HK-2 (cell line): Measurements from ENCODE around the gene STXBP5L.
"Not testable (repeated sequence)": the region's sequence is repeated elsewhere in the genome, so short reads cannot be mapped to it uniquely, and the experiment has no call there.

Source experiments
- DNase-seq: peaks from one replicate; pipeline ENCODE4 v3.0.0-alpha.2; 2018; ENCODE audit not compliant: unreplicated experiment

The STXBP5L gene

DNA sequence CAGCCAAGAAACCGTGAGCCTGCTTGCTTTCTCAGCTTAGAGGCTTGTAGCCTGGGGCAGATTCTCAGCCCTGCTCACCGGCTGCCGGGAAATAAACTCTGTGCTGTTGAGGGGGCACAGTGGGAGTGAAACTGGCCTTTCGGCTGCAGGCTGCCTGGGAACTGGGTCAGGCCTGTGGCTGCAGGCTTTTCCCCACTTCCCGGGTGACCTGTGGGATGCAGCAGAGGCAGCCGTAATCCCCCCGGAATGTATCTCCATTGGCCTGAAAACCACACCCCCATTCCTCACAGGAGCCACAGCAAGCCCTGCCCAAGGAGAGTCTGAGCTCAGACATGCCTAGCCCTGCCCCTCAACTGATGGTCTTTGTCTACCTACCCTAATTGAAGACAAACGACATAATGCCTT lies 110.9 kb downstream of the STXBP5L start:
- no peak for DNase-seq

DNA sequence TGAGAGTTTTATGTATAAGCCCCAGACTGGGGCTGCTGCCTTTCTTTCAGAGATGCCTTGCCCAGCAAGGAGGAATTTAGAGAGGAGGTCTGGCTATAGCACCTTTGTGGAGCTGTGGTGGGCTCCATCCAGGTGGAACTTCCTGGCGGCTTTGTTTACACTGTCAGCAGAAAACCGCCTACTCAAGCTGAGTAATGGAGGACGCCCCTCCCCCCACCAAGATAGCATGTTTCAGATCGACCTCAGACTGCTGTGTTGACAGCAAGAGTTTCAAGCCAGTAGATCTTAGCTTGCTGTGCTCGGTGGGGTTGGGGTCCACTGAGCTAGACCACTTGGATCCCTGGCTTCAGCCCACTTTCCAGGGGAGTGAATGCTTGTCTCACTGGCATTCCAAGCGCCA lies 155.6 kb downstream of the STXBP5L start:
- DNase-seq: no peak

DNA sequence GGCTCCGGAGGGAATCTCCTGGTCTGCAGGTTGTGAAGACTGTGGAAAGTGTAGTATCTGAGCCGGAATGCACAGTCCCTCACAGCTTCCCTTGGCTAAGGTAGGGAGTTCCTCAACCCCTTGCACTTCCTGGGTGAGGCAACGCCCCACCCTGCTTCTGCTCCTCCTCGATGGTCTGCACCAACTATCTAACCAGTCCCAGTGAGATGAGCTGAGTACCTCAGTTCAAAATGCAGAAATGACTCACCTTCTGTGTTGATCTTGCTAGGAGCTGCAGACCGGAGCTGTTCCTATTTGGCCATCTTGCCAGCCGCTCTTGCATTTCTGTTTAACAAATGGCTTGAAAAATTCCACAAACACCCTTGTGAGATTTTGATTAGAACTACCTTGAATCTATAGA lies 156.1 kb downstream of the STXBP5L start:
- no peak for DNase-seq

DNA sequence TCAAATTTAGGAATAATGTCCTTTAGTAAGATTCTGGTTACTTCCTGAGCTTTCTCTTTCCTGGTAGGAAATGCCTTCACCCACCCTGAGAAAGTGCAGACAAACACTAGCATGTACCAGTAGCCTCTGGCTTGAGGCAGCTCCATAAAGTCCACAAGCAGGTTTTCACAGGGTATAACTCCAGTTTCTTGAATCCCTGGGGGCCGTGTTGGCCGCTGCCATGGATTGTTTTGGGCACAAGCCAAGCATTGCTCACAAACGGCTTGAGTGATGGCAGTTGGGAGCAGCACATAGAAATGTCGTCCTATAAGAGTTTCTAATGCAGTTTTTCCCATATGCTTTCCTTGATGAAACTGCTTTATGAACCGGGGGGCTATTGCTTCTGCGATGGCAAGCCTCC lies 164.1 kb downstream of the STXBP5L start:
- DNase-seq: no peak

DNA sequence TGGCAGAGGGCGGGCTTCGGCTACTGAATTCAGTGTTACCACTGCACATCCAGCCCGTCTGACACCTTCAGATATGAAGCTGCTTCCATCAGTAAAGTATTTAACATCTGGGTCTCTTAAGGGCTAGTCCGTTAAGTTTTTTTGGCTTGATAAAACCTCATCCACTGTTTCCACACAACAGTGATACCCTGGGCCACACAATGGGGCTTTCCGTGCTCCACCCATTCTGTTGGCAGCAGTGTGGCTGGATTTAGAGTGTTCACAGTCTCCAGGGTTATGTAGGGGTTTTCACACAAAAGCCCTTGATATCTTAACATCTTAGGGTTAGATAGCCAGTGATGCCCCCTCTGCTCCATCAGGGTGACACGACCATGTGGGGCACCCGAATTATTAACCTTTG lies 165.0 kb downstream of the STXBP5L start:
- DNase-seq: no peak

DNA sequence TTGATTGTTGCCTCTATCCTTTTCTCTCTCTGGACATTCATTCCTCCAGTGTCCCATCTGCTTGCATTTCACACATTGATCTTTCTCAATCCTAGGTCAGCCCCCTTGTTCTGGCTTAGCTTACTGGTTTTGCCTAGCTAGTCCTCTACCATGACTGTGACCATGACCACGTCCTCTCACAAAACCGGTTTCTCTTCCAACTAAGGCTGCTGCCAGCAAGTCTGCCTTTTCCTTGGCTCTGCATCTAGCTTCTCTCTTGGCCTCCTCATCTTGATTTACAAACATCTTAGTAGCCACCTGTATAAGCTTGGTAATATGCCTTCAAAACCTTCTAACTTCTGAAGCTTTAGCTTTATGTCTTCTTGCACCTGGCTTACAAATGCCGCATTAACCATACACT lies 167.2 kb downstream of the STXBP5L start:
- DNase-seq: no peak

DNA sequence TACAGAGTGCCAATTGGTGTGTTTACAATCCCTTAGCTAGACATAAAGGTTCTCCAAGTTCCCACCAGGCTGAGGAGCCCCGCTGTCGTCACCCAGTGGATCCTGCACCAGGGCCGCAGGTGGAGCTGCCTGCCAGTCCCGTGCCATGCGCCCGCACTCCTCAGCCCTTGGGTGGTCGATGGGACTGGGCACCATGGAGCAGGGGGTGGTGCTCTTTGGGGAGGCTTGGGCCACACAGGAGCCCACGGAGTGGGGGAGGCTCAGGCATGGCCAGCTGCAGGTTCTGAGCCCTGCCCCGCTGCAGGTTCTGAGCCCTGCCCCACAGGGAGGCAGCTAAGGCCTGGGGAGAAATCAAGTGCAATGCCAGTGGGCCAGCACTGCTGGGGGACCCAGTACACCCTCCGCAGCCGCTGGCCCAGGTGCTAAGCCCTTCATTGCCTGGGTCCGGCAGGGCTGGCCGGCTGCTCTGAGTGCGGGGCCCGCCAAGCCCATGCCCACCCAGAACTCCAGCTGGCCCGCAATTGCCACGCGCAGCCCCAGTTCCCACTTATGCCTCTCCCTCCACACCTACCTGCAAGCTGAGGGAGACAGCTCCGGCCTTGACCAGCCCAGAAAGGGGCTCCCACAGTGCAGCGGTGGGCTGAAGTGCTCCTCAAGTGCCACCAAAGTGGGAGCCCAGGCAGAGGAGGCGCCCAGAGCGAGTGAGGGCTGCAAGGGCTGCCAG lies 170.5 kb downstream of the STXBP5L start:
- DNase-seq: not testable (repeated sequence)

DNA sequence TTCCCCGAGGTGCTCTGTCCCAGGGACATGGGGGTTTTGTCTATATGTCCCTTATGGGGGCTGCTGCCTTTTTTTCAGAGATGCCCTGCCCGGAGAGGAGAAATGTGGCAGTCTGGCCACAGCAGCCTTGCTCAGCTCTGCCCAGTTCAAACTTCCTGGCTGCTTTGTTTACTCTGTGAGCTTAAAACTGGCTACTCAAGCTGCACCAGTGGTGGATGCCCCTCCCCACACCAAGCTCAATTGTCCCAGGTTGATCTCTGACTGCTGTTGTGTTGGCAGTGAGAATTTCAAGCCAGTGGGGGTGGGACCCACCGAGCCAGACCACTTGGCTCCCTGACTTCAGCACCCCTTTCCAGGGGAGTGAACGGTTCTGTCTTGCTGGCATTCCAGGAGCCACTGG lies 188.9 kb downstream of the STXBP5L start:
- no peak for DNase-seq

DNA sequence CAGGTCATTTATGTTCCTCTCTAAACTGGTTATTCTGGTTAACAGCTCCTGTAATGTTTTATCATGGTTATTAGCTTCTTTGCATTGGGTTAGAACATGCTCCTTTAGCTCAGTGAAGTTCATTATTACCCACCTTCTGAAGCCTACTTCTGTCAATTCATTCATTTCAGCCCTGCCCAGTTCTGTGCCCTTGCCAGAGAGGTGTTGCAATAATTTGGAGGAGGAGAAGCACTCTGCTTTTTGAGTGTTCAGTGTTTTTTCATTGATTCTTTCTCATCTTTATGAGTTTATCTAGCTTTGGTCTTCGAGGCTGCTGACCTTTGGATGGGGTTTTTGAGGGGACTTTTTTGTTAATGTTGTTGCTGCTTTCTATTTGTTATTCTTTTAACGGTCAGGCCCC lies 203.1 kb downstream of the STXBP5L start:
- DNase-seq: not testable (repeated sequence)

DNA sequence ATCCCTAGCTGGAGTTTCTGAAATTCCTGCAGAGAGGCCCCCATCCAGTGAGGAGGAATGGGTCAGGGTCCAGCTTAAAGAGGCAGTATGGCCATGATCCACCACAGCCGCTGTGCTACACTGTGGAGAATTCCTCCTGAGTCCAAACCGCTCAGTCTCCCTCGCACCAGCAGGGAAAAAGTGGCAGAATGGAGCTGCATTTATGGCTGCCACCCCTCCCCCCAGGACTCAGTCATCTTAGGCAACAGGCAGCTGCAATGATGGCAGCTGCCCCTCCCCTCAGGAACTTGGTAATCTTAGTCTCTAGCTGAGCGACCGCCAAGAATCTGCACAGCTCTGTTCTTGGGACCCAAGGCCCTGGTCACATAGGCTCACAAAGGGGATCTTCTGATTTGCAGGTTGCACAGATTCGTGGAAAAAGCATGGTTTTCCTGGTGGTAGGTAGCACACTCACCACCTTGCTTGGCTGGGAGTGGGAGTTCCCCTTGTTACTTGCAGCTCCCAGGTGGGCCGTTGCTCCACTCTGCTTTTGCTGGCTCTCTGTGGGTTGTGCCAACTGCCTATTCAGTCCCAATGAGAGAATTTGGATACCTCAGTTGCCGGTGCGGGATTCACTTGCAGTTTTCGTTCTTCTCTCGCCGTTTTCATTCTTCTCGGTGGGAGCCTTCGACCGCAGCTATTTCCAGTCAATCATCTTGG lies 204.1 kb downstream of the STXBP5L start:
- no peak for DNase-seq

DNA sequence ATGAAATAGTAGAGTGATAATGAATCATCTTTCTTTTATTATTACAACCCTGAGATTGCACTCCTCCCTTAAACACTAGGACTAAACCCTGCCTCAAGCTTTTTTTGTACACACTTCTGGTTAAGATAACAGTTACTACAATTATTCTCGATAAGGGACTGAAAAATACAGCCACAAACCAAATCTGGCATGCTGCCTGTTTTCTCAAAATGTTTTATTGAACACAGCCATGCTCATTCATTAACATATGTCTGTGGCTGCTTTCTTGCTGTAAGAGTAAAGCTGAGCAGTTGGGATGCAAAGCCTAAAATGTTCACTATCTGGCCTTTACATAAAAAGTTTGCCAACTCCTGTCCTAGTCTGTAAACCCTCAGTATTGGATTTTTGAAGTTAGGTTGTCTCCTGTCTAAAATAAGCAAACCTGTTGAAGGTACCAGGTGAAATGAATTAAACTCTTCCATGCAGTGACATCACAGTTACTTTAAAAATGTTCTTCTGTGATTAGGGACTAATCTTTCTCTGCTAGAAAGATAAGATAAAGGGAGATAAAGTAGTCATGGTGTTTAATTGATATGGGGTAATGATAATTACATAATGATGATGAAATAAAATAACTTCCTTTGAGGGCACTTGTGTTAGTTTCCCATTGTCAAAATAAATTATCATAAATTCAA lies 218.2 kb downstream of the STXBP5L start:
- no peak for DNase-seq

DNA sequence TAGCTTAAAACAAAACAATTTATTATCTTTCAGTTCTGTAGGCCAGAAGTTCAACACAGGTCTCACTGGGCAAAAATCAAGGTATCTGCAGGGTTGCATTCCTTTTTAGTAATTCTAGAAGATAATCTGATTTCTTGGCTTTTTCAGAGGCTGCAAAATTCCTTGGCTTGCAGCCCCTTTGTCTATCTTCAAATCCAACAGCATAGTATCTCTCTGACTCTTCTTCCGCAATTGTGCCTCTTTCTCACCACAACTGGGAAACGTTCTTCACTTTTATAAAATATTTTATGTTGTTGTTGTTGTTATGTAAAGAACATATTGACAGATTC lies 218.7 kb downstream of the STXBP5L start:
- no peak for DNase-seq

DNA sequence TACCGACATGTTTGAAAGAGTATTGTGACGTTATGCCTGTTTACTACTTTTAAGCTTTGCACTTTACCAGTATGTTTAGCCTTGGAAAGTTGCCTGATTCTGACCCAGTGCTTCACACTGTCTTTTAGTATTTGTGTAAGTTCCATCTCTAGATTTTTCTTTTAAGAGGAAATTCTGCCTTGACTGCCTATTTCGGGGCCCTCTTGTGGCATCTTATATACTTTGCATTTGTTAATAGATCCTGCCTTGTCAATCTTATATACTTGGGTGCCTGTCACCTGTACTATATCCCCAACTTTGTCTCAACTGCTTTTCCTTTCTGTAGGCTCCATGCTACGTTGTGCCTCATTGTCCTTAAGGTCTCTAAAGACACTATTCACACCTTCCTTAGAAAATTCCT lies 244.6 kb downstream of the STXBP5L start:
- no peak for DNase-seq

DNA sequence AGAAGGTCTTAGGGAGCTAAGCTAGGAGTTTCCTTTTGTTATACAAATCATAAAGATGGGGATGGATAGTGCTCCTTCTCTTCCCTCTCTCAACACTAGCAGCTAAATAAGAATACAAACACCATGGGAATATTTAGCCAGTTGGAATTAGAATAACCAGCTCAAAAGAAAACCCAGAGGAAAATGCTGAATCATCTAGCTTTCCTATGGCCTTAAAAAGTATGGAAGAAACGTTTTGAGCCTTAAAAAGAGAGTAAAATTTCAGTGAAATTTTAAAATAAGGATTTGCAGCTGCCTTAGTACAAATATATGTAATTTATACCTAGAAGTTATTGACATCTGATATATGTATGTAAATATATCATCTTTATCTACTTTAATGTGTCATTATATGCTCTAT lies 245.8 kb downstream of the STXBP5L start:
- no peak for DNase-seq

DNA sequence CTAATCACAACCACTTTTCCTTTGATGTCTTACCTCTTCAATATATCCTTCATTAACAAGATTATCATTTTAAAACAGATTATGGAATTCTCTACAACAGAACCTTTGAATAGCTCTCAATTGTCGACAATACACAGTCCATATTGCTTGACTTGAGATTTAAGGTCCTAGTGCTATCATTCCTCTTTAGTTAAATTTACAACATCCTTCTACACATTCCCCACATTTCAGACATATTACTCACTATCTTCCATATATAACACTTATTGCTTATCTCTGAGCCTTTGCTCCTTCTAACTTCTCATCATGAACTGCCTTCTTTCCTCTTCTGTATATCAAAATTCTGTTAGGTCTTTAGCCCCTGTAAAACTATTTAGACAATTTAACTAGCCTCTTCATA lies 247.0 kb downstream of the STXBP5L start:
- DNase-seq: no peak

DNA sequence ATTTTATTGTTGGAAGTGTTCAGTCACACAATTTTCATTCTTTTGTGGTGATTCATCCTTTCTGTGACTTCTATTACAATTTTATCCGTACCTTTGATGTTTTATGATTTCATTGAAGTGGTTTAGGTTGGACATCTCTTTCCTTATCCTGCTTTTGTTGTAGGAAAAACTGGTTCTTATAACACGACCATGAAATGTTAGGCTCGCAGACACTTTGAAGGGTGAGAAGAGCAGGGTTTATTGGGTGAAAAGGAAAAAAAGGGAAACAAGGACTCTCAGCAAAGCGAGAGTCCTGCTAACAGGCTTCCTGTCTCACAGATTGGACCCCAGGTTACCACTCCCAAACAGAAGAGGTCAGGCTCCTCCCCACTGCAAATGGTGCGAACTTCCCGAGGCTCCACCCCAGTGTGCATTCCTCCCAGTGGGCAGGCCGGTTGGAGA lies 257.4 kb downstream of the STXBP5L start:
- DNase-seq: no peak

DNA sequence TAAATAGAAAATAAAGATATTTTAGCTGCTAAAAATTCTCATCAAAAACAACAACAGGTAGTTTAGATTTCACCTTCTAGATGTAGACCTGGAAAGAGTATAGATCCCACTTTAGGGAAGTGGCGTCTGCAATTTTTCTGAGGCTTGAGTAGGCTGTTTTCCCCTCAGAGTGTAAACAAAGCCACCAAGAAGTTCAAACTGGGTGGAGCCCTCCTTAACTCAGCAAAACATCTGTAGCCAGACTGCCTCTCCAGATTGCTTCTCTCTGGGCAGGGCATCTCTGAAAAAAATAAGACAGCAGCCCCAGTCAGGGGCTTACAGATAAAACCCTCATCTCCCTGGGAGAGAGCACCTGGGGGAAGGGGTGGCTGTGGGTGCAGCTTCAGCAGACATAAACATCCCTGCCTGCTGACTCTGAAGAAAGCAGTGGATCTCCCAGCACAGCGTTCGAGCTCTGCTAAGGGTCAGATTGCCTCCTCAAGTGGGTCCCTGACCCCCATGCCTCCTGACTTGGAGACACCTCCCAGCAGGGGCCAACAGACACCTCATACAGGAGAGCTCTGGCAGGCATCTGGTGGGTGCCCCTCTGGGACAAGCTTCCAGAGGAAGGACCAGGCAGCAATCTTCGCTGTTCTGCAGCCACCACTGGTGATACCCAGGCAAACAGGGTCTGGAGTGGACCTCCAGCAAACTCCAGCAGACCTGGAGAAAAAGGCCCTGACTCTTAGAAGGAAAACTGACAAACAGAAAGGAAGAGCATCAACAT lies 259.6 kb downstream of the STXBP5L start:
- DNase-seq: no peak

DNA sequence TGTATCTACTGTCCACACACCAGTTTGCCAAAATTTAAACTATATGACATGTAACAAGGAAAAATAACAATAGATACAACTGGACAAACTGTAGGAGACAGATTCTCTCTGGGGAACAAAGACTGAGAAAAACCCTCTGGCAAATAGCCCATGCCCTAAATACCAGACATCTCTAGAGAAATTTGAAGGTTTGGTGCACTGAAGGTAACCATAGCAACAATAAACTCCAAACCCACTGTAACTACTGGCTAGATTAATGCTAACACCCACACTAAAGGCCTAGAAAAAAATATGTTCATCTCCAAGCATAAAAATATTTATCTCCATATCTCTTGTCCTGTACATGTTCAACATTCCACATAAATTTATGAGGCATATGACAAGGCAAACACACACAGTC lies 267.1 kb downstream of the STXBP5L start:
- no peak for DNase-seq

DNA sequence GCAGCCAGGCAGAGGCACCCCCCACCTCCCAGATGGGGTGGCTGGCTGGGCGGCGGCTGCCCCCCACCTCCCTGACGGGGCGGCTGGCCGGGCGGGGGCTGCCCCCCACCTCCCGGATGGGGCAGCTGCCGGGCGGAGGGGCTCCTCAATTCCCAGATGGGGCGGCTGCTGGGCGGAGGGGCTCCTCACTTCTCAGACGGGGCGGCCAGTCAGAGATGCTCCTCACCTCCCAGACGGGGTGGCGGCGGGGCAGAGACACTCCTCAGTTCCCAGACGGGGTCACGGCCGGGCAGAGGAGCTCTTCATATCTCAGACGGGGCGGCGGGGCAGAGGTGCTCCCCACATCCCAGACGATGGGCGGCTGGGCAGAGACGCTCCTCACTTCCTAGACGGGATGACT lies 282.6 kb downstream of the STXBP5L start:
- DNase-seq: not testable (repeated sequence)

DNA sequence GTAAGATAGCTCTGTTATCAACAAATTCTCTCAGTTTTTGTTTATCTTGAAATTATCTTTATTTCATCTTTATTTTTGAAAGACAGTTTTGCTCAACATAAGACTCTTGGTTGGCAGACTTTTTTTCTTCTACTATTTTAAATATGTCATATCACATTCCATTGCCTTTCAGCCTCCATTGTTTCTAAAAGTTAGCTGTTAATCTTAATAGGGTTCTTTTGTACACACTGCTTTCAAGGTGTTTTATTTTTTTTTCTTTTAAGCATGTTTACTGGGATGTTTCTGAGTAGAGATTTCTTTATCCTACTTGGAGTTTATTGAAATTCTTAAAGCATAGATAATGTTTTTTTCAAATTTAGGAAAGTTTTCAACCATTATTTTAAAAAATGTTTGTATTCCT lies 294.6 kb downstream of the STXBP5L start:
- DNase-seq: no peak

DNA sequence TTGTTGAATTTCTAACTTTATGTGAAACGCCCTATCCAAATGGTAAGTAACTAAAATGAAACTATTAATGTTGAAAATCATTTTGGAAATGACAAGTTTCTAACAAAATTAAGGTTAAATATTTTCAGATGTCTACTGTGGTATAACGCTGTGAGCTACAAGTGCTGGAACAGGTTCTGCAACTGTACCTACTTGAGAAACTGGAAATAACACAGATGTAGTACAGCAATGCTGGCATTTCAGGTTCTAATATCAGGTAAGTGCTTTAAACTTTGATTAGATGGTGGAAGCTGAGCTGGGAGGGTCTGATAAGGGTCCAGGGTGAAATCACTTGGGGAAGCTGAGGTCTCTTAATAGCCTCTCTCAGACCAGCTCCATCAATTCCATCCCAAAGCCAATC lies 315.1 kb downstream of the STXBP5L start:
- no peak for DNase-seq

DNA sequence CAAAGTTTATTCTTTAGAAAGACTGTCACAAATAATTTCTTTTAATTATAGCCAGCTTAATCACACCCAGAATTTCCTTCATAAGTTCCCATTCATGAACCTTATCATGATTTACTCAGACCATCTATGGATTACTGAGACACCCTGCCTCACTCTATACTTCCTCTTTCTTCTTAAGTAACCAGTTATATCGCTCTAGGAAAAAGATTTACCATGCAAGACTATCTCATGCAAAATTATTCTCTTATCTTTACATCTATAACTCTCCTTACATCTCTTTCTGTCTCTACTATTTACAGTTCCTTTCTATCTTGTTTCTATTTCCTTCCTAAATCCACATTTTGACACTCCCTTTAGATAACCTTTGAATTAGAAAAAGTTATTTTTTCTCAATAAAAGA lies 321.0 kb downstream of the STXBP5L start:
- no peak for DNase-seq
